Measurements from ENCODE around the gene HCFC1.

GRCh38 chrX:153950127-153950526 lies 21.5 kb downstream of the HCFC1 start:
- TF ChIP-seq POLR2A (IDR thresholded peaks at IDR 0.05; ENCODE audit: low read depth, low read length) (no peak; the same call in 1 of the 2 replicates), POLR2AphosphoS5 (IDR thresholded peaks at IDR 0.05; ENCODE audit: low read depth, low read length) (no peak), TAF1 (IDR thresholded peaks at IDR 0.05; ENCODE audit: borderline replicate concordance, low read depth, low read length) (no peak)
